HG03196 (cell line): ENCODE results near the gene DLG2.

Experiments used
- ATAC-seq: cut with Tn5 transposase; IDR thresholded peaks from one replicate; pipeline ENCODE4 v1.9.1; 2021; ENCODE audit not compliant: unreplicated experiment

Gene DLG2

GRCh38 chr11:84069048-84069447 lies 1558.1 kb downstream of the DLG2 start:
- no peak for ATAC-seq

DNA sequence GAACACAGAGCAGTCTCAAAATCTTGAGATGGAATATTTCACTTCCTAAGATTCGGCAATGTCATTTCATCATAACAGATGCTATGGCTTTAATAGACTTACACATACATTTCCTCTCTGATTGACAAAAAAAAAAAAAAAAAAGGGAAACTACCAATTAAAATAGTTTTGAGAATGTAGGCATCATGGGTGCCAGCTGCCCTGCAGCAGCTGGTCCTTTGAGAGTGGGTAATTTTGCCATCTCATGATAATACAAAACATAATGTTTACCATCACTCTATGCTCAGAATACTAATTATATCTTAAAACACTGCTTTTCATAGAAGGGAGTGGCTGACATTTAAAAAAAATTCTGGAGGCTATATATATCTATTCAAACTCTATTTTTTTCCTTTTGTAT lies 1565.4 kb downstream of the DLG2 start:
- ATAC-seq = no peak

GRCh38 chr11:84056653-84057376 lies 1570.3 kb downstream of the DLG2 start:
- no peak for ATAC-seq

GRCh38 chr11:84045146-84045545 lies 1582.0 kb downstream of the DLG2 start:
- ATAC-seq = no peak

- no peak for ATAC-seq
Measured at GRCh38 chr11:84044706-84045105, 1582.4 kb downstream of the DLG2 start.

DNA sequence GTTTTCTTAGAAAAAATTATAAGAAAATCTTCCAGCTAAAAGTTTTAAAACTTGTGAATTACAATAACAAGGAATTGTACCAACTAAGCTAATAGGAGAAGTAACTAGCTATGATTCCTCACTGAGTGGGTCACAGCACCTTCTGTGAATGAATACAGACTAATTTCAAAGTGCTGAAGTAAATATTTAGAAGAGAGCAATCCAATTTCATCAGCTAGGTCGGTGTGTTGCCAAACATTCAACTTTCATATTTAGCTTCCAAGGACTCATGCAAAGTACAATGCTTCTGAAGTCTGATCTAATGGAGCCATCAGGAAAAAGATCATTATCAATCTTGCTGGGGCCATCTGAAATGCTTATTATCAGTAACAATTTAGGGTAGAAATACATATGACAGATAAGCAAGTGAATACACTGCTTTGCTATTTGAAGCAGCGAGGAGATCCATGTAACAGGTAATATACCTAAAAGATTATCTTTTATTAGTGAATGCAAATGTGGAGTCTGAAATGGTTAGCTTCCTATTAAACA lies 1590.4 kb downstream of the DLG2 start:
- ATAC-seq = no peak

GRCh38 chr11:84035645-84036044 lies 1591.5 kb downstream of the DLG2 start:
- no peak for ATAC-seq

GRCh38 chr11:84034484-84034883 lies 1592.7 kb downstream of the DLG2 start:
- no peak for ATAC-seq

GRCh38 chr11:84024266-84024665 lies 1602.9 kb downstream of the DLG2 start:
- ATAC-seq = no peak

- no peak for ATAC-seq
Measured at GRCh38 chr11:84022695-84023094, 1604.4 kb downstream of the DLG2 start.

GRCh38 chr11:84022201-84022600 lies 1604.9 kb downstream of the DLG2 start:
- ATAC-seq = no peak

- no peak for ATAC-seq
Measured at GRCh38 chr11:84021291-84021690, 1605.9 kb downstream of the DLG2 start.

DNA sequence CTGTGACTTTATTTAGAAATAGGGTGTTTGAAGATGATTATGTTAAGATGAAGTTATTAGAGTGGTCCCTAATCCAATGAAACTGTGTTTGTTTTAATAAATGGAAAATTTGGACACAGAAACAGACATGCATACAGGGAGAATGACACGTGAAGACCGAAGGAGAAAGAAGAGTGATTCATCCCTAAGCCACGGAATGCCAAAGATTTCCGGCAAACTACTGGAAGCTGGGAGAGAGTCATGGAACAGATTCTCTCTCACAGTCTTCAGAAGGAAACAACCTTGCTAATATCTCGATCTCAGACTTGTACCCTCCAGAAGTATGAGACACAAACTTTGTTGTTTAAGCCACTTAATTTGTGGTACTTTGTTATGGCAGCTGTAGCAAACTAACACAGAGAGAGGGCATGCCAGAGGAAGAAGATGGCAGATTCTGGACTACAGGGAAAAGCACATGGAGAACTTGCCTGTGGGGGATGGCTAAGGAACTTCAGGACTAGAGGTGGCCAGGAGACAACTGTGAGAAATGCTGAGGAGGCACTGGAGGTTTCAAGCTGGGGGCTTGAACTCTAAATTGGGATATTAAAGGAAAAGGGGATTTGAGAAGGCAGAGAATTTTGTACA lies 1607.5 kb downstream of the DLG2 start:
- no peak for ATAC-seq

- no peak for ATAC-seq
Measured at GRCh38 chr11:84014539-84014938, 1612.6 kb downstream of the DLG2 start.

GRCh38 chr11:84012171-84012826 lies 1614.8 kb downstream of the DLG2 start:
- ATAC-seq = no peak

DNA sequence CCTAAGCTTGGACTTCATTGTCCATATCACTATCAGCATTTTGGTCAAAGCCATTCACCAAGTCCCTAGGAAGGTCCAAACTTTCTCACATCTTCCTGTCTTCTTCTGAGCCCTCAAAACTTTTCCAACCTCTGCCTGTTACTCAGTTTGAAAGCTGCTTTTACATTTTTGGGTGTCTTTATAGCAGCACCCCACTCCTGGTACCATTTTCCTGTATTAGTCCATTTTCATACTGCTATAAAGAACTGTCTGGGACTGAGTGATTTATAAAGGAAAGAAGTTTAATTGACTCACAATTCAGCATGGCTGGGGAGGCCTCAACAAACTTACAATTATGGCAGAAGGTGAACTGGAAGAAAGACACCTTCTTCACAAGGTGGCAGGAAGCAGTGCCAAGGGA lies 1624.0 kb downstream of the DLG2 start:
- no peak for ATAC-seq

DNA sequence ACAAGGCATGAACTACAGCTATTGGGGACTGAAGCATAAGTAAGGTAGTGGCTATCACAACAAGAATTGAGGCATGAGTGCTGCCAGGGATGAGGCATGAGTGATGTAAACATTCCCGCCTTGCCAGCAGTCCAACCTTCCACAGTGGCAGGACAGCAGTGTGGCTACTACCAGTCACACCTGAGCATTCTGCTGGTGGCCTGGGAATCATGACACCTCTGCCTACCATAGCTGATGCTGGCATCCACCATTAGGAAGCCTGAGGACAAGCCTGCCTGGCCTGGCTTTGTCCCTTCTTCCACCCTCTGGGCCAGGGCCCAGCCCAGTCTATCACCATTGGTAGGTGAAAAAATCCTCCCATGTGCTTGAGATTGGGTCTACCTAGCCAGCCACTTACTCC lies 1628.2 kb downstream of the DLG2 start:
- no peak for ATAC-seq

DNA sequence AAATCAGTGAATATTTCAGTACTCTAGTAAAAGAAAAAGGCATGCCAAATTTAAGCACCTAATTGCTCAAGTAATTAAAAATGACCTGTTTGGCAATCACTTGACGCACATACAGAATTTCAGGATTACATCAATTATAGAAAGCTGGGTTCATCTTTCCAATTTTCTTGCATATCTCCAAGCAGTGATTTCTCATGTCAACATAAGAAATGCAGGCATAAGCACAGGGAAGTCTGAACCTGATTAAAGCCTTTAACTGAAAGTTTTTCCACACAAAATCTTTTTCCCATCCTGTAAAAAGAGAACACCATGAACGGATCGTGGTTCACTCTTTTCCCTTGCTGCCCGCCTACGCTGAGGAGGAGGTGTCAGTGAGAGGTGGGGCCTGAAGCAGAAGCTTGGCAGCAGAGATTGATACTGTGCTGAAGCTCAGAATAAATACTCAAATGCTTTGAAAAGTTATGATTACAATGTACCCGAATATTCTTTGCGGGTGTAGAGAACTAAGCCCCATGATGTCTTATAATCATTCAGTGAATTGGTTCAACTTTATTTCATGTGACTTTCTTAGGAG lies 1636.9 kb downstream of the DLG2 start:
- ATAC-seq = no peak

DNA sequence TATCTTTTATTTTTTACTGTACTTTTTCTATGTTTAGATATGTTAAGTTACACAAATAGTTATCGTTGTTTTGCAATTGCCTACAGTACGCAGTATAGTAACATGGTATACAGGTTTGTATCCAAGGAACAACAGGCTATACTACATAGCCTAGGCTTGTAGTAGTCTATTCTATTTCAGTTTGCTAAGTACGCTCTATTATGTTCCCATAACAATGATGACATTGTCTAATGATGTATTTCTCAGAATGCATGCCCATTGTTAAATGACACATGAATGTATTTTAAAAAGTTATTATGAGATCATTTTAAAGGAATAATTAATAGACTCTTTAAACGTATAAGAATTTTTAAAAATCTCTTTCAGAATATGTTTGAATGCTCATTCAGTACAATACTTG lies 1644.3 kb downstream of the DLG2 start:
- no peak for ATAC-seq

DNA sequence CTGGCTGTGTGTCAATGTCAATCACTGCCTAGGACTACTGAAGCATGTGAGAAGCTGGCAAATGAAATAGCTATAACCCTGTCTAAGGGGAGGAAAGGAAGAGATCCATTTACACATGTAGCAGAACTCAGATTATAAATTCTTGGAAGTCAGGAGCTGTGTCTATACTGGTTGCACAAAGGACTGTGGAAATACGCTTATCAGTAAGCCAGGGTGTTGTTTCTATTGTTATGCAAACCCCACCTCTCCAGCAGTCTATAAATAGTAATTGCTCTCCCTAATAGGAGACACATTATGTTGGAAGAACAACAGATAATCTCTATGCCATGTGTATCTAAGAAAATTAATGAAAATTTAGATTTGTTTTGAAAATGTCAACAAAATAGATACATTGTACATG lies 1647.6 kb downstream of the DLG2 start:
- no peak for ATAC-seq

DNA sequence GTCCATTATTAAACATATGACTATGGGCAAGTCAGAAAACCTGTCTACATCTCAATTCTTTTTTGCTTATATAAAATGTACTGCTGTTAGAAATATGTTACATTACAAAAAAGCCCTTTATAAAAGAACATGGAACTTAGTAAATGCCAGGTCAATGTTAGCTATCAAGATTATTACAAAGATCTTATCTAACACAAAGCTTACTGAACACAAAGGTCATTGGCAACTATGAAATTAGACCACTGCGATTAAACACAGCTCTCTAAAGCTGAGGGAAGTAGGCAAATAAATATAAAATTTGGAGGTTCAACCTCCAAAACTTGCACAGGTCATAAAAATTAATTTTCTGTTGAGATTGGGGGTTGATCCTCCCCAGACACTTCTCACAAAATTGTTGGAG lies 1648.2 kb downstream of the DLG2 start:
- no peak for ATAC-seq

DNA sequence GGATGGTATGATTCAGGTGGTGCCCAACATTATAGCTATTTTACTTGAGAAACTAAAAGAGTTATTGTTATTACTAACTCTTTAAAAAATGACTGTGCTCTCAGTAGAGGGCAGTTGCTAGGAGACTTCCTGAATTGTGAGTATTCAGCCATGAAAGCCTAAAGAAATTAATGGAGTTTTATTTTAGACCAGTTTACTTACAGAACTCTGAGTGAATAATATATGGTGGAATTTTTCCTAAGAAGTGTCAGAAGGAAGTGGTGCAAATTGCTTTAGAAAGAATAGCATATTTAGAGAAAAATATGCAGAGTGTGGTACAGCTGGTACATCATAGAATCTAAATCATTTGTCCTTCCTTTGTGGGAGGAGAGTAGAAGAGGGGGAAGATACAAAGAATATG lies 1651.1 kb downstream of the DLG2 start:
- ATAC-seq = no peak
